Muscle of leg (tissue), 11 donors: ENCODE measurements around the gene ALDH5A1. TPM values are rescaled to one million over a fixed set of nuclear protein-coding genes. Genes with fewer than 3 reads are reported as not detected.
"Not testable (repeated sequence)": the region's sequence is repeated elsewhere in the genome, so short reads cannot be mapped to it uniquely, and the experiment has no call there.

Experiments used
- DNase-seq: peaks from one replicate; pipeline ENCODE4 v3.0.0; 2013
- H3K27ac ChIP-seq: one replicate; pipeline ENCODE4 v1.5.1; 2013; ENCODE audit warnings: mild to moderate bottlenecking, low read length, control low read depth
- H3K27me3 ChIP-seq: one replicate; pipeline ENCODE4 v1.6.1; 2013; ENCODE audit warnings: low read length; ENCODE audit not compliant: control insufficient read depth, insufficient read depth
- H3K36me3 ChIP-seq: one replicate; pipeline ENCODE4 v1.6.1; 2013; ENCODE audit warnings: low read length; ENCODE audit not compliant: control insufficient read depth, insufficient read depth
- H3K4me1 ChIP-seq: one replicate; pipeline ENCODE4 v1.6.1; 2013; ENCODE audit warnings: low read length; ENCODE audit not compliant: control insufficient read depth, insufficient read depth
- H3K4me3 ChIP-seq: one replicate; pipeline ENCODE4 v1.5.1; 2013; ENCODE audit warnings: low read length, control low read depth
- H3K9me3 ChIP-seq: replicated peaks from 2 replicates; pipeline ENCODE4 v1.6.1; 2013; ENCODE audit warnings: low read depth, low read length; ENCODE audit not compliant: control insufficient read depth
- WGBS: methylation state at CpG from one replicate; pipeline ENCODE4 v1.1.5; 2013; ENCODE audit warnings: missing lambda C conversion rate; ENCODE audit not compliant: insufficient coverage; 5-methylcytosine and 5-hydroxymethylcytosine counted together
- polyA plus RNA-seq, 8 donors: library from polyadenylated mRNA; unstranded; fragments of 120-200 nt; gene quantifications; one replicate each; pipeline versions ENCODE4 v1.2.1 to v1.2.3, GENCODE V29; 2013; ENCODE audit warnings: inconsistent platforms in 1 of 8, low replicate concordance in 1 of 8; ENCODE audit not compliant: insufficient read length in 8 of 8, insufficient read depth in 1 of 8
- total RNA-seq: library from RNA; stranded (reverse); fragments of 120-200 nt; gene quantifications from one replicate; pipeline ENCODE4 v1.2.4, GENCODE V29; 2013

The ALDH5A1 gene
- total and polyA plus RNA-seq, 9 donors: 5.9 to 9.4 (median 8.2) TPM

GRCh38 chr6:24501374-24501773, 6.6 kb downstream of the ALDH5A1 start:
- WGBS: 58% methylated on average over 2 of the region's 2 CpGs
- H3K27me3 ChIP-seq: no peaks in the 10 kb centered on the region
- no peak for DNase-seq
- H3K4me1 ChIP-seq: peaks cover under 1% of the 10 kb centered on the region
- H3K4me3 ChIP-seq: no peak overlapping the region
- no peaks in the 10 kb centered on the region for H3K9me3 ChIP-seq
- H3K27ac ChIP-seq: no peak overlapping the region
- H3K36me3 ChIP-seq: peaks cover 23% of the 10 kb centered on the region

- no peaks in the 10 kb centered on the region for H3K4me1 ChIP-seq
- DNase-seq: no peak
- no peak overlapping the region for H3K4me3 ChIP-seq
- H3K9me3 ChIP-seq: no peaks in the 10 kb centered on the region
- H3K36me3 ChIP-seq: peaks cover 20% of the 10 kb centered on the region
- H3K27ac ChIP-seq: no peak overlapping the region
- no peaks in the 10 kb centered on the region for H3K27me3 ChIP-seq
These were observed 7.1 kb downstream of the ALDH5A1 start for GRCh38 chr6:24501914-24502313.

DNA sequence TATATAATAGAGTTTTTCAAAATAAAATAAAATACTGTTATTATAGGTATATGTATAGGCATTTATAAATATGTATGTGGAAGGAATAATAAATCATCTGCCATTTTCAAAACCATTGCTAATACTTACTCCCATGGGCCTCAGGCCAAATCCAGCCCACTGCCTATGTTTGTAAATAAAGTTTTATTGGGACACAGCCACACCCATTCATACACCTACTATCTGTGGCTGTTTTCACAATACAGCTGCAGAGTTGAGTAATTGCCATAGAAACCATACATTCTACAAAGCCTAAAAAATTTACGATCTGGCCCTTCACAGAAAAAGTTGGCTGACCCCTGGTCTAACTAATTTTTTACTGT, 9.5 kb downstream of the ALDH5A1 start:
- no peaks in the 10 kb centered on the region for H3K4me1 ChIP-seq
- H3K27me3 ChIP-seq: no peaks in the 10 kb centered on the region
- no peak overlapping the region for H3K27ac ChIP-seq
- no peak for DNase-seq
- no CpG with 5 or more reads among the region's 1 CpG for WGBS
- H3K36me3 ChIP-seq: peaks cover 14% of the 10 kb centered on the region
- no peaks in the 10 kb centered on the region for H3K9me3 ChIP-seq
- no peak overlapping the region for H3K4me3 ChIP-seq

- Histone ChIP-seq H3K36me3 (peaks cover 14% of the 10 kb centered on the region), H3K27ac (no peak overlapping the region)
- WGBS: 78% methylated on average over 11 of the region's 14 CpGs
These were observed 10.1 kb downstream of the ALDH5A1 start for GRCh38 chr6:24504649-24505586.

GRCh38 chr6:24506814-24507520, 12.2 kb downstream of the ALDH5A1 start:
- no peaks in the 10 kb centered on the region for H3K9me3 ChIP-seq
- H3K4me3 ChIP-seq: no peak overlapping the region
- no peaks in the 10 kb centered on the region for H3K27me3 ChIP-seq
- no peaks in the 10 kb centered on the region for H3K4me1 ChIP-seq
- peak; percentile 7 for DNase-seq
- peaks cover 14% of the 10 kb centered on the region for H3K36me3 ChIP-seq
- H3K27ac ChIP-seq: no peak overlapping the region
- WGBS: no CpG with 5 or more reads among the region's 3 CpGs

More at GRCh38 chr6:24504649-24505586, 10.1 kb downstream of the ALDH5A1 start:
- H3K27me3 ChIP-seq: no peaks in the 10 kb centered on the region
- H3K4me3 ChIP-seq: no peak overlapping the region
- no peaks in the 10 kb centered on the region for H3K4me1 ChIP-seq
- no peak for DNase-seq
- no peaks in the 10 kb centered on the region for H3K9me3 ChIP-seq

DNA sequence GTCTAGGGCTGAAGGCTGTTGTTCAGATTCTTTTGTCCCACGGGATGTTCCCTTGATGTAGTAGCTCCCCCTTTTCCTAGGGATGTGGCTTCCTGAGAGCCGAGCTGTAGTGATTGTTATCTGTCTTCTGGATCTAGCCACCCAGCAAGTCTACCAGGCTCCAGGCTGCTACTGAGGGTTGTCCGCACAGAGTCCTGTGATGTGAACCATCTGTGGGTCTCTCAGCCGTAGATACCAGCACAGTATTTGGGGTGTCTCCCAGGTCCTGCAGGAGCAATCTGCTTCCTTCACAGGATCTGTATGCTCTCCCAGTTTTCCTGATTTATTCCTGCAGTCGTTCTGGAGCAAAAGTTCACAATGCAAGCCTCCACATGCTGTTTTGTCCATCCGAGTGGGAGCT, 17.2 kb downstream of the ALDH5A1 start:
- not testable (repeated sequence) for H3K27ac ChIP-seq, DNase-seq, H3K9me3 ChIP-seq, H3K4me1 ChIP-seq, H3K27me3 ChIP-seq, H3K4me3 ChIP-seq
- WGBS: 63% methylated on average over 5 of the region's 6 CpGs
- peaks cover 19% of the 10 kb centered on the region for H3K36me3 ChIP-seq

DNA sequence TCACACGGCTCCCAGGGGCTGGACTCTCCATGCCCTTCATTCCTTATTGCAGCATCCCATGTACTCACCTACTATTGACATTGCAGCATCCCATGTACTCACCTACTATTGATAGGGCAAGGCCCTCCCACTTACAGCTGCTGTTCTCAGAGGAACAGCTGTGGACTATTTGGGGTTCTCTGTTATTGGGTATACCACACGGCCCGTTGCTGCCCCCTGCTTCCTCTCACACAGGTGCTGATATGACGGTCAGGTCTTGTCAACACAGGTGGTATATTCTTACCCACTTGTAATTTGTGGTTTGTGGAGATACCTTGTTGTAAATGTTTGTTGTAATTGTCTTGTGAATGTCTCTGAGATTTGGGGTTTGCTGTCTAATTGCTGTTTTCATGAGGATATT, 18.8 kb downstream of the ALDH5A1 start:
- Histone ChIP-seq H3K36me3 (peaks cover 24% of the 10 kb centered on the region), H3K27me3 (no peaks in the 10 kb centered on the region), H3K4me1 (no peaks in the 10 kb centered on the region), H3K9me3 (no peaks in the 10 kb centered on the region), H3K27ac (no peak overlapping the region), H3K4me3 (no peak overlapping the region)
- DNase-seq: no peak
- 60% methylated on average over 1 of the region's 4 CpGs for WGBS

- Histone ChIP-seq H3K4me1 (no peaks in the 10 kb centered on the region), H3K4me3 (no peak overlapping the region), H3K36me3 (peaks cover 27% of the 10 kb centered on the region), H3K27me3 (no peaks in the 10 kb centered on the region), H3K9me3 (no peaks in the 10 kb centered on the region), H3K27ac (no peak overlapping the region)
- no peak for DNase-seq
- 75% methylated on average over 1 of the region's 4 CpGs for WGBS
These were observed 23.1 kb downstream of the ALDH5A1 start for GRCh38 chr6:24517659-24518543.

DNA sequence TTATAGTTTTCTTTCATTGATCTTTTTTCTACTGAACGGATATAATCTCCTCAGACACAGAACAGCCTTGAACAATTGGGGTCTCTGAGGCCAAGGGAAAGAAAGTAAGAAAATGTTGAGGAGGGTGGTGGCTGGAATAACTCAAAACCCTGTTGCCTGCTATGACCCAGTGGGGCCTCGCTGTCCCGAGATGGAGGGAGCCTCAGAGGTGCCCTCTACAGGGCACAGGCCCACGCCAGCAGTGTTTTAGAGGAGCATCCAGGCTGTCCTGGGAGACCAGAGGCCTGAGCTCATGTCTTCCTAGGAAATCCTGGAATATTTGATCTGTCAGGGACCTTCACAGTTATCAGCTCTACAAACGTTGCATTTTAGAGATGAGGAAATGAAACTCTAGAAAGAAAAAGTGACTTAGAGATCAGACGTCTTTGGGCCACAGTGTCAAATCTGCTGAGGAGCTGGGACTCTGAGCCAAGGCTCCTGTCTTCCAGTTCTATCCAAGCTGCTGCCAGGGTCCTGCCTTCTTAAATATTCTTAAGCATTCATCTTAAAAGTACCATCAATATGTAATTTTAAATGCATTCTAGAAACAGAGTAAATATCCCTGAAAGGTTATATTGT, 26.3 kb downstream of the ALDH5A1 start:
- Histone ChIP-seq H3K27me3 (no peaks in the 10 kb centered on the region), H3K36me3 (peaks cover 10% of the 10 kb centered on the region), H3K4me3 (no peak overlapping the region), H3K4me1 (no peaks in the 10 kb centered on the region), H3K9me3 (no peaks in the 10 kb centered on the region), H3K27ac (no peak overlapping the region)
- WGBS: 37% methylated on average over 3 of the region's 6 CpGs
- DNase-seq: peak; percentile 12
